Measurements from ENCODE around the gene ELP2.
"Not testable (repeated sequence)": the region's sequence is repeated elsewhere in the genome, so short reads cannot be mapped to it uniquely, and the experiment has no call there.

The ELP2 gene, protein sequence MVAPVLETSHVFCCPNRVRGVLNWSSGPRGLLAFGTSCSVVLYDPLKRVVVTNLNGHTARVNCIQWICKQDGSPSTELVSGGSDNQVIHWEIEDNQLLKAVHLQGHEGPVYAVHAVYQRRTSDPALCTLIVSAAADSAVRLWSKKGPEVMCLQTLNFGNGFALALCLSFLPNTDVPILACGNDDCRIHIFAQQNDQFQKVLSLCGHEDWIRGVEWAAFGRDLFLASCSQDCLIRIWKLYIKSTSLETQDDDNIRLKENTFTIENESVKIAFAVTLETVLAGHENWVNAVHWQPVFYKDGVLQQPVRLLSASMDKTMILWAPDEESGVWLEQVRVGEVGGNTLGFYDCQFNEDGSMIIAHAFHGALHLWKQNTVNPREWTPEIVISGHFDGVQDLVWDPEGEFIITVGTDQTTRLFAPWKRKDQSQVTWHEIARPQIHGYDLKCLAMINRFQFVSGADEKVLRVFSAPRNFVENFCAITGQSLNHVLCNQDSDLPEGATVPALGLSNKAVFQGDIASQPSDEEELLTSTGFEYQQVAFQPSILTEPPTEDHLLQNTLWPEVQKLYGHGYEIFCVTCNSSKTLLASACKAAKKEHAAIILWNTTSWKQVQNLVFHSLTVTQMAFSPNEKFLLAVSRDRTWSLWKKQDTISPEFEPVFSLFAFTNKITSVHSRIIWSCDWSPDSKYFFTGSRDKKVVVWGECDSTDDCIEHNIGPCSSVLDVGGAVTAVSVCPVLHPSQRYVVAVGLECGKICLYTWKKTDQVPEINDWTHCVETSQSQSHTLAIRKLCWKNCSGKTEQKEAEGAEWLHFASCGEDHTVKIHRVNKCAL

DNA sequence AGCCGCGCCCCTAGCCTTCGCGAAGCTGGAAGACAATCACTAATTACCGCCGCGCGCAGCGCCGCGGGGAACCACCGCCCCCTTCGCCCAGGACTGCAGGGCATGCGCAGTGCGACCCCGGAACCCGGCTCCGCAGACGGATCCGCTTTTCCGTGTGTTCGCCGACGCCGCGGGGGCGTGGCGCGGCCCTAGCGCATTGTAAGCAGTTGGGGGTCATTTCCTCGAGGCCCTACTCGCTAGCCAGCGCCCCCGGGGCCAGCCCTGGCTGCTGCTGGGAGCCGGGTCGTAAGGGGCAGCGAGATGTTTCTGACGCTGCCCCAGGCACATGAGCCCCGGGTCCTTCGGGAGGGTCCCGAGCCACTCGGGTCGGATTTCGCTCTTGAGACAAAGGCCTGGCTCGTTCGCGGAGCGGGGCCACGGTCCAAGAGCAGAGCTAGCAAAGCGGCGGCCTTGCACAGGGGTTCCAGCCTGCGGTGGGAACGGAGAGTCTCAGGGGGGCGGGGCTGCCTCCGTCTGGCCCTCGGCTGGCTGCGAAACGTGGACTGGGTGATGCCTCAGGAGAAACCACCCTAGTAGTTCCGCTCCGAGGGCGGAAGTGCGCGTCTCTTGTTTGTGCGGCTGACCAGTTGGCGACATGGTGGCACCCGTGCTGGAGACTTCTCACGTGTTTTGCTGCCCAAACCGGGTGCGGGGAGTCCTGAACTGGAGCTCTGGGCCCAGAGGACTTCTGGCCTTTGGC is at the start of gene ELP2, which contains the start of gene SLC39A6:
Gene ELP2 (plus strand): TSS at position 600 of the 739 bp plus-strand sequence. CDS start 35 bp downstream, at position 635.
Gene SLC39A6 (minus strand): TSS at position 41 of the 739 bp plus-strand sequence. CDS start 2,333 bp downstream, outside the sequence.
- peak; percentile 94 for DNase-seq (ENCODE audit: low read depth)

DNA sequence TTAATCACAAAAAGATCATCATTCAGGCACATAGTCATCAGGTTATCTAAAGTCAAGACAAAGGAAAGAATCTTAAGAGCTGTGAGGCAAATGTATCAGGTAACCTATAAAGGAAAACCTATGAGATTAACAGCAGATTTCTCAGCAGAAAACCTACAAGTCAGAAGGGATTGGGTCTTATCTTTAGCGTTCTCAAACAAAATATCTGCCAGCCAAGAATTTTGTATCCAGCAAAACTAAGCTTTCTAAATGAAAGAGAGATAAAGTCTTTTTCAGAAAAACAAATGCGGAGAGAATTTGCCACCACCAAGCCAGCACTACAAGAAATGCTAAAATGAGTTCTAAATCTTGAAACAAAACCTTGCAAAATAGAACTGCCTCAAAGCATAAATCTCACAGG is 48.6 kb upstream of the ELP2 start:
- DNase-seq (ENCODE audit: low read depth): not testable (repeated sequence)

DNA sequence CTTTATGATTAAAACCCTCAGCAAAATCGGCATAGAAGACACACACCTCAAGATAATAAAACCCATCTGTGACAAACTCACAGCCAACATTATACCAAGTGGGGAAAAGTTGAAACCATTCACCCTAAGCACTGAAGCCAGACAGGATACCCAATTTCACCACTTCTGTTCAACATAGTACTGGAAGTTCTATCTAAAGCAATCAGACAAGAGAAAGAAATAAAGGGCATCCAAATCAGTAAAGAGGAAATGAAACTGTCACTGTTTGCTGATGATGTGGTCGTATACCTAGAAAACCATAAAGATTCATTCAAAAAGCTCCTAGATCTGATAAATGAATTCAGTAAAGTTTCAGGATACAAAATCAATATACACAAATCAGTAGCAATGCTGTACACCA is 46.0 kb upstream of the ELP2 start:
- DNase-seq (ENCODE audit: low read depth): no peak

DNA sequence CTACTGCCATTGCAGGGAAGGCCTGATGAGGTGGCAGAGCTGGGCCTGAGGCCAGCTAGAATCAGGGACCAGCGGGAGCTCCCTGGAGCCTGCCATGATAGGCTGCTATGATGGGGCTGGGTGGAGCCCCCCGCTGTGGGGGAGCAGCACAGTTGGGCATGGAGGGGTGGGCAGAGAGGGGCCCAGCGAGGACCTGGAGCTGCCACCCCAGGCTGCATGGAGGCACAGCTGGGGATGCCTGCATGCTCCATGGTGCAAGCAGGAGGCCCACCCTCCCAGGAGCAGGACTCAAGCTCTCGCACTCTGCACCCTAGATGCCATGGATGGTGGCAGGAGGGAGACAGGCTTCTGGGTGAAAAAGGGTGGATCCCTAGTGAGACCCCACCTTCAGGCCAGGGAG is 44.5 kb upstream of the ELP2 start:
- DNase-seq (ENCODE audit: low read depth): no peak

DNA sequence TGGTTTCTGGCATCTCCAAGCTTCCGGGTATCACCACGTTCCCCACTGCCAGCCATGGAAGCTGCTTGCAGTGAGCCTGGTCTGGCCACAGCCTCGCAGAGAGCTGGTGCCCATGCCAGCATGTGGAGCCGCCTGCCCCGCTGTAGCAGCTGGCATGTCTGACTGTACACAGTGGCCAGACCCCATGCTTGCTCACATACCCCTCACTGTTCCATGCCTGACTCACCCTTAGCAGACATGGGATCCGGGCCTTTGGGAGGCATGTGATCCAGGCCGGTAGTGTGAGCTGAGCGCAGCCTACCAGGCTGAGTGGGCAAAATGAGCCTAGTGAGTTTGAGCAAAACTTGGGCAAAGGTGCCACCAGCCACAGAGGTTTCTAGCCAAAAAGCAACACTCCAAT is 43.5 kb upstream of the ELP2 start:
- no peak for DNase-seq (ENCODE audit: low read depth)

DNA sequence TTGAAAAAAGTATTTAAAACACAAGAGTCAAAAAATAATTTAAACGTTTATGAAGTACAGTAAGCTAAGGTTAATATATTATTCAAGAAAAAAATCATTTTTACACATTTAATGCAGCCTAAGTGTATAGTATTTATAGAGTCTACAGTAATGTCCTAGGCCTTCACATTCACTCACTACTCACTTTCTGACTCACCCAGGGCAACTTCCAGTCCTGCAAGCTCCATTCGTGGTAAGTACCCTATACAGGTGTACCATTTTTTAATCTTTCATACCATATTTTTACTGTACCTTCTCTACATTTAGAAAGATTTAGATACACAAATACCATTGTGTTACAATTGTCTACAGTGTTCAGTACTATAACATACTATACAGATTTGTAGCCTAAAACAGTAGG is 41.4 kb upstream of the ELP2 start:
- DNase-seq (ENCODE audit: low read depth): no peak

DNA sequence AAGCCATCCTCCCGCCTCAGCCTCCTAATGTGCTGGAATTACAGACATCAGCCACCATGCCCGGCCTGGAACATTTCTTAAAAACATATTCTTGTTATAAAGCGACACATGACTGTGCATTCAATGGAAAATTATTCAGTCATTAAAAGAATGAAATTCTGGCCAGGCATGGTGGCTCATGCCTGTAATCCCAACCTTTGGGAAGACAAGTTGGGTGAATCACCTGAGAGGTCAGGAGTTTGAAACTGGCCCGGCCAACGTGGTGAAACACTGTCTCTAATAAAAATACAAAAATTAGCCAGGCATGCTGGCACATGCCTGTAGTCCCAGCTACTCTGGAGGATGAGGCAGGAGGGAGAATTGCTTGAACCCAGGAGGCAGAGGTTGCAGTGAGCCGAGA is 40.7 kb upstream of the ELP2 start:
- no peak for DNase-seq (ENCODE audit: low read depth)

DNA sequence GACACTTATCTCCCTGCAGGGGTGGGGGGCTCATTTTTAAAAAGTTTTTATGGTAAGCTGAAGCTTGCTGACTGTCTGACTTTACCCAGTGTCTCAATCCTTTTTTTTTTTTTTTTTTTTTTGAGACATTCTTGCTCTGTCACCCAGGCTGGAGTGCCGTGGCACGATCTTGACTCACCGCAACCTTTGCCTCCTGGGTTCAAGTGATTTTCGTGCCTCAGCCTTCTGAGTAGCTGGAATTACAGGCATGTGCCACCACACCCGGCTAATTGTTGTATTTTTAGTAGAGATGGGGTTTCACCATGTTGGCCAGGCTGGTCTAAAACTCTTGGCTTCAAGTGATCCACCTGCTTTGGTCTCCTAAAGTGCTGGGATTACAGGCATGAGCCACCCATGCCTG is 37.6 kb upstream of the ELP2 start:
- DNase-seq (ENCODE audit: low read depth): not testable (repeated sequence)

DNA sequence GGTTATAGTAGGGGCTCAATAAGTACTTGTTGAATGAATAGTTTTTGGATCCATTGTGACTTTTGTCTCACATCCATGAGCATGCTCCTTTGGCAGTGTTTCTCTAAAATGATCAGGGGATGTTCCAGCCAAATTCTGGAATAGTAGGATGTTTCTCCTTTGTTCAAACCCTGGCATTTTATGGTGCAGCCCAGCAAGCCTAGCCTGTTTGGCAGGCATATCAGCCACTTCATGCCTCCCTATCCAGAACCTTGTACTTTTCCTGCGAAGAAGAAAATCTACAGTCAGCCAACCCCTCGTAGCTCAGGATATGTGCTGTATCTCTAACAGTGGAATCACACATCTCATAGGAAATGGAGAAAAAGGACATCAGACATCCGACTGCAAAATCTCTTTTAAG is 35.3 kb upstream of the ELP2 start:
- DNase-seq (ENCODE audit: low read depth): no peak

DNA sequence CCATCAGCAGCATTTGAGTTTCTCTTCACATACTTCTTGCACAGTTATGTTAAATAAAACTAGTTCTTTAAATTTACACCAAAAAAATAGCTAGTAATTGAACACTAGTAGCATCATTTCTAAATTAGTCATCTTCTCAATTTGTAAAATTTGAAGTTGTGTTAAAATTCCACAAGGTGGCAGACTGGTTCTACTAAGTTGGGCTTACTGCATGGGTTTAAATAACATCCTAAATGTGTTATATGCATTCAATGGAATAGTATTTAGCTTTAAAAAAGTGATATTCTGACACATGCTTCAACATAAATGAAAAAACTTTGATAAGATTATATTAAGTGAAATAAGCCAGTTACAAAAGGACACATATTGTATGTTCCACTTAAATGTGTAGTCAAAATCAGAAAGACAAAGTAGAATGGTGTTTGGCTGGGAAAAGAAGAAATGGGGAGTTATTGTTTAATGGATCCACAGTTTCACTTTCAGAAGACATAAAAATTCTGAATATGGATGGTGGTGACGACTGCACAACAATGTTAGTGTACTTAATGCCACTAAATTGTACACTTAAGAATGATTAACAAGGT is 33.7 kb upstream of the ELP2 start:
- no peak for DNase-seq (ENCODE audit: low read depth)

DNA sequence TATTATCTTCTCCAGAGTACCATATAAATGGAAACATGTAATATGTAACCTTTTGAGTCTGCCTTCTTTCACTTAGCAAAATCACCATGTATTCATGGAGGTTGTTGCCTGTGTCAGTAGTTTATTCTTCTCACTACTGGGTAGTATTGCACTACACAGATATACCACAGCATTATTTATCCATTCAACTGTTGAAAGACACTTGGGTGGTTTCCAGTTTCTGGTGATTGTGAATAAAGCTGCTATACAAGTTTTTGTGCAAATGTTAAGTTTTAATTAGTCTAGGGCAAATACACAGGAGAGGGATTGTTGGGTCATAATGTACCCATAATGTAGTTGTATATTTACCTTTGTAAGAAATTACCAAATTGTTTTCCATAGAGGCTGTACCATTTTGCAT is 32.7 kb upstream of the ELP2 start:
- no peak for DNase-seq (ENCODE audit: low read depth)

DNA sequence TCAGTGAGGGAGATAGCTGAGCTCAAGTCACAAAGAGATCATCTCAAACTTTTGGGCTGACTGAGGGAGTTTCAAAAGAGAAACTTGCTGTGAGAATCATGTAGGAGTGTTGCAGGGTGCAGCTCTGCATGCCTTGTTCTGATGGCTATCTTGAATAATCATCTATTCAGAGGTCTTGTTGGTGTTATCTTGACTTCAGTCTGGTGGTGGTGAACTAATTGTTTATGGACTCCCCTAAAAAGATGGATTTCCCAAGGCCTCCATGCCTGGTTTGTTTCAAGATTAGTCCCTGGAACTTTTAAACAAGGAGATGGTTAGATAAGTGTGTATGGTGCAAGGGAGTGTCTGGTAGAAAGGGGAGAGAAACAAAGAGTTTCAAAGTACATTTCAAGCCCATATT is 30.4 kb upstream of the ELP2 start:
- DNase-seq (ENCODE audit: low read depth): no peak

DNA sequence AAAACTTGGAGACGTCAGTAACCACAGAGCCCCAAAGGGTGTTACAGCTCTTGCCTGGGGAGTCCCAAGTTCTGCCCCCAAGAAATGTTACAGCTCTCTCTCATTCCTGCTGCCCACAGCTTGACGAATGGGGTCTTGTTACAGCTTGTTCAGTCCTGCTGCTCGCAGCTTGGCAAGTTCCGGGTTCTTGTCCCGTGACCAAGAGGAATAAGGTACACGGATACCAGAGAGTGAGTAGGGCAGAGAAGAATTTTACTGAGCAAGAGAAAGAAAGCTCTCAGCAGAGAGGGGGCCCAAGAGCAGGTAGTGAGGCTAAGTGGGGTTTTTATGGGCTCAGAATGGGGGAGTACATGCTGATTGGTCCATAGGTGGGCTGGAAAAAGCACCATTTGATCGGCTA is 27.8 kb upstream of the ELP2 start:
- DNase-seq (ENCODE audit: low read depth): no peak

DNA sequence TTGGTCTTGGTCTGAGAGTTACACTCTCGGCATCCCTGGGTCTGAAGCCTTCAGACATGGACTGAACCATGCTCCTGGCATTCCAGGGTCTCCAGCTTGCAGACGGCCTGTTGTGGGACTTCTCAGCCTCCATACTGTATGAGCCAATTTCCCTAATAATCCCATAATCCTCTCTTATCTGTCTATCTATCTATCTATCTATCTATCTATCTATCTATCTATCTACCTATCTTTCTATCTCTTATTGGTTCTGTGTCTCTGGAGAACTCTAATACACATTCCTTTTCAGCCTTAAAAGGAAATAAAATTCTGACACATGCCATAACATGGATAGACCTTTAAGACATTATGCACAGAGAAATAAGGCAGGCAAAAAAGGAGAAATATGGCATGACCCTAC is 24.9 kb upstream of the ELP2 start:
- DNase-seq (ENCODE audit: low read depth): no peak

DNA sequence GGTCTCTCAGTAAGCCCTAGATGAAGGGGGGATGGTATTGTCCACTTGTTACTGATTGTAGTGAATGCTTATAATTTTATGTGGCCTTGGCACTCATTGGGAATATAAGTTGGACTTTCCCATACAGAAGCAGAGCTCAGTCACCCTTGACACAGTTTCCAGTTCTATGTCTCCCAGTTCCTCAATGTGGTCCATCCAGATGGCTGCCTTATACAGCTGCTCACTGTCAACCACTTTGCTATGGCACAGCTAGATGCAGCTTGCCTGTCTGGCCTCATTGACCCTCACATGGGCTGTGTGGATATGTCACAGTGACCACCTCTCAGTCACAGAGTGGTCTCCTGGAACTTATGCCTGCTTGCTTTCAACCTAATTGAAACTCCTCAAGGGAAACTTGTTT is 22.2 kb upstream of the ELP2 start:
- no peak for DNase-seq (ENCODE audit: low read depth)

DNA sequence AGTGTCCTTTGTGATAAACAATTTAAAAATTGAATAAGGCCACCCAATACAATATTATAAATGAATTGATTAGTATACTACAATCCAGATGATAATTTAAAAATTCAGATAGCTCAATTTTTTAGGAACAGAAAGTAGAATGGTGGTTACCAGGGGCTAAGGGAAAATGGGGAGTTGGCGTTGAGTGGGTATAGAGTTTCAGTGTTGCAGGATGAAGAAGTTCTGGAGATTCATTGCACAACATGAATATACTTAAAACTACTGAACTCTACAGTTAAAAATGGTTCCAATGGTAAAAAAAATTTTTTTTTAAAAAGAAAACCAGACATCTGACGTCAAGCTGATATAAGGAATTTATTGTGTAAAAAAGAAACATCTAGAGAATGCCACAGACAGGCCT is 21.5 kb upstream of the ELP2 start:
- no peak for DNase-seq (ENCODE audit: low read depth)

DNA sequence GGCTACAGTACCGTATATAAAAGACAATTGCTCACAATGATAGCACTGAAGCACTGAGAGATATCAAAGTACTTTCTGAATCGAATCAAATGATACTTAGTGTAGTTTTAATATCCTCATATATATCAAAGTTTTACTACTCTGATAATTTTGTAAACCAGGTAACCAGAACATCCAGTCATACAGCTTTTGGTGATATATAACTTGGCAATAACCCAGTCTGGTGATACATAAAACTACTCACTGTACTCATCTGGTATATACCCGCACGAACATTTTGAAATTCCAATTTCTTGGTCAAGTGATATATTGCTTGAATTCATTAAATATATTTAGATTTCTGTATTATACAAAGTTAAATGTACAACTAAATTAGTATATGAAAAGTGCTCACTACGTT is 21.1 kb upstream of the ELP2 start:
- no peak for DNase-seq (ENCODE audit: low read depth)

DNA sequence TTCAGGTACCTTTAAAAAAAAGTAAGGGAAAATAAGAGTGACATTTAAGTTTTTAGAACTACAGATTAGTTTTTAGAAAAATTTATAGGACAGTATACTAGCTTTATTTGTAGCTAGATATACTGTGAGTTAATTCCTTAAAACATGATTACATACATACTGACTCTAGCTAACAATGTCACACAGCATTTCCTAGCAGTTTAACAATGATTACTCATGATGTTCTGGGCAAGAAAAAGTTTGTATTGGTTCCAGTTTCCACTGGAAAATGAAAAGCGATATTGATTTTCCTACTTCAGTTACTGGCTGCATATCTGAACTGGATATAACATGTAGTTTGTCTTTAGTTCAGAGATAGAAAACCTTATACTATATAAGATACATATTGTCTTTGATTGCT is 20.0 kb upstream of the ELP2 start:
- DNase-seq (ENCODE audit: low read depth): no peak

DNA sequence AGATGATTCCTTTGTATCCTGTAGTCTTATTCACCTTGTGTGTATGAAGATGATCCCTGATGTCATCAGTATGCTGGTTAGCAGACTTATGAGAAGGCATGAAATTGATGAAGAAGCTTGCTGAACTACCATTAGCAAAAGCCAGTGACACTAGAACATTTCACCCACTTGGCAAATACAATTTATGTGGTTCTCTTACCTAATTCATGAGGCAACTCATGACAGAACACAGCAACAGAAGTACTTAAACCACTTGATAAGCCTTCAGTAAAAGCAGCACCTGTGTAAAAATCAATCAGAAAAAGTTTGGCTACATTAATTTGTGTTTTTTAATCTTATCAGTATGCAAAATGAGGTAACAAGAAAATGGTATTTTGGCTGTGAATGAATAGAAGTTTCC is 17.4 kb upstream of the ELP2 start:
- no peak for DNase-seq (ENCODE audit: low read depth)

DNA sequence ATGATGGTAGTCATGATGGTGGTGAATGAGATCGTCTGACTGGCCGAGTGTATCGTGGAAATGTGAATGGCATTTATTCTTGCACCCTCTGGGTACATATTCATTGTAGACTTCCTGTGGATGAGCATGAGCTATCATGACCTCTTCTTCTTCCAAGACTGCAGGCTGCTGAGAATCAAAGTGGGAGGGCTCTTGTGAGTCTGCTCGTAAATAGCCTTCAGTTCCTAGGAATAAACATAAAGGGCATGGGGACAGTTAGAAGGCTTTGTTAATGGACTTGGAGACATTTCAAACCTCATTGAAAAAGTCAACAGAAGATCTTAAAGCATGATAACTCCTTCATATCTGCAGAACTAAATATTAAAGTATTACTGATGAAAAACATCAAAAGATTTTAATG is 15.4 kb upstream of the ELP2 start:
- no peak for DNase-seq (ENCODE audit: low read depth)

DNA sequence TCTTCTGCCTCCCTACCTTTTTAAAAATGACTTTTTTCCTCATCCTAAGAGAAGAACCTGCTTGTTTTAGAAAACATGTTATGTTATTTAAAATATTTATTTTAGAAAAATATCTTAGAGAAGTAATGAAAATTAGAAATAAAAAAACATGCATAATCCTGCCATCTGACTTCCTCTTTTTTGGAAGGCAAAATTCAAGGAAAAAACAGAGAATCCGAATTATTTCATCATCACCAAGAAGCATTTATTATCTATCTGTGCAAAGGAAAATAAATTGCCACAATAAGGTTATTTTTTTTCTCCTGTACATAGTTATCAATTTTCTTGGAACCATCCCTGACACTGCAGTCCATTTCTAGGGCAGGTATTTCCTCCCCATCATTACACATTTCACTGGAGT is 15.0 kb upstream of the ELP2 start:
- no peak for DNase-seq (ENCODE audit: low read depth)

DNA sequence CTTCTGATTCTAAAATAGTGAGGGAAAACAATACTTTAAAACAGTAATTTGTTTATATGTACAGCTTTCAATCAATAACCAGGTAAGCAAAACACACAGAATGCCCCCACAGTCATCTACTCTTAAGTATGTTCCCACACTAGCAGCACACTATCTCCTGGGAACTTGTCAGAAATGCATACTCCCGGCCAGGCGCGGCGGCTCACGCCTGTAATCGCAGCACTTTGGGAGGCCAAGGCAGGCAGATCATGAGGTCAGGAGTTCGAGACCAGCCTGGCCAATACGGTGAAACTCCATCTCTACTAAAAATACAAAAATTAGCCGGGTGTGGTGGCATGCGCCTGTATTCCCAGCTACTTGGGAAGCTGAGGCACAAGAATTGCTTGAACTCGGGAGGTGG is 12.9 kb upstream of the ELP2 start:
- not testable (repeated sequence) for DNase-seq (ENCODE audit: low read depth)

All from stimulated activated CD8-positive, alpha-beta memory T cell treated with anti-CD3 and anti-CD28 coated beads, Interleukin-4, amount 100 ng/mL, for 24 hours (primary cell).